ENCODE results near the gene UEVLD.
"Not testable (repeated sequence)": the region's sequence is repeated elsewhere in the genome, so short reads cannot be mapped to it uniquely, and the experiment has no call there.

The UEVLD gene

DNA sequence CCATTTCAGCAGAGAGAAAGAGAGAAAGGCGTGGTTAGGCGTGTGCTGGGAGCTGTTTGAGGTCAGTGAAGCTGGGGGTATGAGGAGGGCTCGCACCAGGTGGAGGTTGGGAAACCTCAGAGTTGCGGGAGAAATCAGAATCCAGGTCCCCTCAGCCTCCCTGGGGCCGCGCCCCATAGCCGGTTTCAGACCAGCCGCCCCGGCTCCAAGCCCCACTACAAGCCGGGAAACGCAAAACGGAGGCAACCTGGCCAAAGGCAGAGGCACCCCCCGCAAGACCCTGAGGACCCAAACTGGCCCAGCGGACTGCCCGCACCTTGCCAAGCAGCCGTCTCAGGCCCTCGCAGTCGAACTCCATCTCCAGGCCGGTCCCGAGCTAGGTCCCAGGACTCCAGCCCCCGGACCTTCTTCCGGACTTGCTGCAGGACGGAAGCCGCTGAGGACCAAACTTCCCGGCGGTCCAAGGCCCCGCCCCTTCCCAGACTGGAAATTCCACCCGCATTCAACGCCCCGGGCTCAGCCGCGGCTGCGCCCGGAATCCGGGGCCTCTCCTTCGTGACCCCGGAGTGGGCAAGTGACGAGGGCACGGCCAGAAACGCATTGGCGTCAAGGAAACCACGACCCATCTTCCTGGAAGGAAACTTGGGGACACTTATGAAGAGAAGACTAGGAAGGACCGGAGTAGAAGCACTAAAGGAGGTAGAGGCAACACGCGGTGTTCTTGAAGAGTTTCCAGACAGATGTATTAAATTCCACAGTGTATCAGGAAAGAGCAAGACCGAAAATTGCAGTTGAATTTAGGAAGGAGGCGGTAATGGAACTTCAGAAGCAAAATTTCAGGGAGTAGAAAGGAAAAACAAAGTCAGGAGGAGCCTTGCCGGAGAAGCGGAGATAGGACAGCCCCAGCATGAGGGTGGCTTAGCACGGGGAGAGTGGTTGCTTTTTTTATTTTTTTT, at the start of gene UEVLD:
Gene UEVLD (minus strand): TSS at position 438 of the 956 bp plus-strand sequence. CDS start 80 bp downstream, at position 358.
- peak; percentile 35 for DNase-seq

DNA sequence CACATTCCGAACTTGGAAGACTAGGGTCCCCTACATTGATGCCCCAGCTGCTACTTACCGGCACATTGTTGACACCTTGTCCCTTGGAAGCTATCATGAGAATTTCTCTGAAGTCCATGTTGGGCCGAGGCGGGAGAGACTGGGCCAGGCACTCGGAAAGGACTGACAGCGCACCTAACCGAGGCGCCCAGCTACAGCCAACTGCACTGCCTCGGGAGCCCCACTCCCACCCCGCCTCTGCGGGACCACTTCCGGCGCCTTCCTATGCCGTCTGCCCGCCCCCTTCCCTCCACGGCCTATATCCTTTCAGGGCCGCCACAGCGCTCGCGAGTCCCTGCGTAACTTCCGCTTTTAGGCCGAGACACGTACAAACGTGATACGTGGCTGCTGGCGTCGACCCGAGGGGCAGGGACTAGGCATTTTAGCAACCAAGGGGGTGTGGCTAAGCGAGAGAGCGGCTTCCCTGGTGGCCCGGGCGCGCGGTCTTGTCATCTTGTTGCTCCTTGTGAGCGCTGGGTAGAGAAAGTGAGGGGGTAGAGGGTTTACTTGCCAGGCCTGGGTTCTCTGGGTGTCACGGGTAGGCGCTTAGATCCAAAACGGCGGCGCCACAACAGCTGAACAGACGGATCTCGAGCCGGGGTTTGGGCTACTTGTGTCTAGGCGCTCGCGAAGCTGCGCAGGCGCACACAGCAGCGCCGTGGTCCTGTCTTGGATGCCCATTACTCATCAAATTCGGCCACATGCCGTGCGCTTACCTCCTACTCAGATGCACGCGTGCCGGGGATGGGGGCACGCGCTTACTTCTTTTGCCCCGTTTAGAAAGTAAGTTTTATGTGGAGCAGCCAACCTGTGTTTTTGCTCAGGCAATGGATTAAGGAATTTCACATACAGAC, 45.9 kb upstream of the UEVLD start, which contains the start of gene SPTY2D1:
Gene SPTY2D1 (minus strand): TSS at position 203 of the 893 bp plus-strand sequence. CDS start 85 bp downstream, at position 118.
- peak; percentile 92 for DNase-seq

DNA sequence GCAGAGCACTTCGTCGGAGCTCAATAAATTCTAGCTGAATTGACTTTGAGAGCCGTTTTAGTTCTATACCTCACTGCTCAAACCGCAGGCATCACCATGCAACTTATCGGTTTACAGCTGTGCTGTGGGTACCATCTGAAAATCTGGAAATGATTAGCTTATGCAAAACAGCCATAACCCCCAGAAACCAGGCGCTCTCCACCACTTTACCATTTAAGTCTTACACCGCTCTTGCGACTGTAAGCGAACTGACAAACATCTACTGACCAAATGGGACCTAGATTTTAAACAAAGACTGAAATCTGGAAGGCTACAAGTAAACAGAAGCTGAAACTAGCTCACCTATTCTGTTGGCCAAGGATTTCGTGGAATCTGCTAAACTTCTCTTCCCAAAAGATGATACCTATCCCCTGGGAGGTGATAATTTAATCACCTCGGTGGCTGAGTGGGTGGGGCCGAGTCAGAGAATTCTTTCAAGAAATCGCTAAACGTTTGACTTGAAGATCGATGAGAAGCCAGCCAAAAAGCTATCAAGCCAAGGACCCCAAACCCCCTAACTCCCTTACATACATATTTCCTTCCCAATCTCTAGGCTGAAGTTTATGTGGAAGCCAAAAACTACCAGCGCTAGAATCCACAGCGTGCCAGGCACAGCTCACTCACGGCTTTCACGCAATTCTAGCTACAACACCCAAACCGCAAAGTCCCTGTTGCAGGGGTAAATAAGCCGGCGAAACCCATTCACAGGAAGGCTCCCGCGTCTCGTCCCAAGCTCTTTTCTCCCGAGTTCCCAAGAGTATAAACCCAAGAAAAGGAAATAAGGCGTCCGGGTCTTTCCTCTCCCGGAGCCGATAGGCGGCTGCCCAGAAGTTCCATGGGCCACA, 45.0 kb upstream of the UEVLD start:
- no peak for DNase-seq

DNA sequence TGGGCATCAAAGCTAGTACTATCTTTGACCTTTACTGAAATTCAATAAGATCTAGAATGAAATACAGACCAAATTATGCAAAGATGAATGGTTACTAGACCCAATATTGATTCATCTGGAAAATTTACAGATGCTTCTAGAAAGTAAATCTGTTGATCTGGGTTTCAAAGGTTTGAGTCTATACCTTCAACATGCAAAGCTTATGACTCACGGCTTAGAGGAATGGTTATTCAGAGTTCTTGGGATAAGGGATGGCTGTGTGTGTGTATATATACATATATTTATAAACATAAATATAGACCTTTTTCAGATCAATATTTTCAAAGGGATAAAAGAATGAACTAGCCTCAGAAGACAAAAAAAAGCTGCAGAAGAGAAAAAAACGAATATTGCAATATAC, 44.3 kb upstream of the UEVLD start:
- DNase-seq: no peak

DNA sequence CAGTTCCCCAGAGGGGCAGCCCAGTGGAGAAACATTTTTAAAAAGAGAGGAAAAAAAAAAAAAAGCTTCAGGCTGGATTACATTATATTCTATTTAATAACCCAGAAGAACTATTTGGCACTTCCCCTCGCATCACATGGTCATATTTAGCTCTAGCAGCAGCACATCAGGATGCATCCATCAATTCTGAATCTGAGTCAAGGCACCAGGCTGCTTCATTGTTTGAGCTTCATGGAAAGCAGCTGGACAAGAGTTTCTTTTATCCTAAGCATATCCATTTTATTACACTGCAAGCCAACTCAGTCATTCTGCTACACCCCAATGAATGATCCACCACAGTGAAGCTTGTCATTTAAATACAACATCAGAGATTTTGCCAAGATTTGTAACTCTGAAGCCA, 35.6 kb upstream of the UEVLD start:
- no peak for DNase-seq

DNA sequence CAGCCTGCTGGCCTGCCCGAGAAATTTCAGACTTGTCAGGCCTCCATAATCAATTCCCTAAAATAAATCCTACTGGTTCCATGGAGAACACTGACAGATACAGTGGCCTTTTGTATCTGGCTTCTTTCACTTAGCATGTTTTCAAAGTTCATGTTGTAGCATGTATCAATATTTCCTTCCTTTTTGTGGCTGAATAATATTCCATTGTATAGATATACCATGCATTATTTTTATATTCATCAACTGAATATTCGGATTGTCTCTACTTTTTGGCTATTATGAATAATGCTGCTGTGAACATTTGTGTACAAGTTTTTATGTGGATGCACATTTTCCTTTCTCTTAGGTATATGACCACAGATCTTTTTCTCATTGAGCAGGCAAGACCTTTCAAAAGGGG, 35.2 kb upstream of the UEVLD start:
- DNase-seq: no peak

DNA sequence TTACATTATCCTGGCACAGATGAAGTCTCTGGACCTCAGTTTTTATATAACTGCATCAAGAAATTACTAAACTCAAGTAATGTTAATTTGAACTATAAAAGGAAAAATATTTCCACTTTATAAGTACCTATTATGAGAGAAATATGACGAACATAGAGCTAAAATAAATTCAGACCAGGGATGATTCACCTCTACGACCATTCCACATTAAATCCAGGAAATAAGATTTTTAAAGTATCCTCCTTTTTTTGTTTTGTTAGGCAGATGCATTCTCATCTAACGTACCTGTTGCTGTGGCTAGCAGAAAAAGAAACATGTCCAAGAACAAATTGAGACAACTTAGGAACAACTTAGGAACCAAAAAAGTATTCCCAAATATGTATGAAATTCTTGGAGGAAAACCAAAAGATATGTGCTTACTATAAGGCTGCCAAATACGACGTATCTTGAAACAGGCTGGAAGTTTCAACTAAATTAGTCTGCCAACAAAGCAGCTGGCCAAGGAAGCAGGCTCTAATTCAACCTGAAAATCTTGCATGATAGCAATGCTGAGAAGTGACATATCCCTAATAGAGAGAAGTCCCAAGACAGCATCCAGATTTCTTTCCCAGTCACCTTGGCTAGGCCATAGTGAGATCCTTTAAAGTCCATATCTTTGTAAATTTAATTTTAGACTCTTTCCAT, 29.9 kb upstream of the UEVLD start:
- no peak for DNase-seq

DNA sequence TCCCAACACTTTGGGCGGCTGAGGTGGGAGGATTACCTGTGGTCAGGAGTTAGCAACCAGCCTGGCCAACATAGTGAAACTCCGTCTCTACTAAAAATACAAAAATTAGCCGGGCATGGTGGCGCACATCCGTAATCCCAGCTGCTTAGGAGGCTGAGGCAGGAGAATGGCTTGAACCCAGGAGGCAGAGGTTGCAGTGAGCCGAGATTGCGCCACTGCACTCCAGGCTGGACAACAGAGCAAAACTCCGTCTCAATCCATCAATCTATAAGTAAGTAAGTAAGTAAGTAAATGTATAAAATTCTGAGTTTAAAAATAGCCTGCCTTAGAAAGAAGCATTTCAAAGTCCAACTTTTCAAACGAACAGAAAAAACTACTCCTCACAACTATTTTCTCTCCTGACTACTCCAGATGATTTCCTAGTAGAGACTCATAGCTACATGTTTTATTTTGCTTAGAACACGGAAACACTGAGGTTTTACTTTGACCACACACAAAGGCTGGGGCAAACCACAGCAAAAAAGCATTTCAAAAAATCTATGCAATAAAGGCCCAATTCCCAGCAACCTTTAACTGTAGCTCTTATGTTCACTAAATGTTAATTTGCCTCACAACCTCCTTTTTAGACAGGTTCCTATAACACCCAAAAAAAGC, 29.3 kb upstream of the UEVLD start:
- DNase-seq: no peak

DNA sequence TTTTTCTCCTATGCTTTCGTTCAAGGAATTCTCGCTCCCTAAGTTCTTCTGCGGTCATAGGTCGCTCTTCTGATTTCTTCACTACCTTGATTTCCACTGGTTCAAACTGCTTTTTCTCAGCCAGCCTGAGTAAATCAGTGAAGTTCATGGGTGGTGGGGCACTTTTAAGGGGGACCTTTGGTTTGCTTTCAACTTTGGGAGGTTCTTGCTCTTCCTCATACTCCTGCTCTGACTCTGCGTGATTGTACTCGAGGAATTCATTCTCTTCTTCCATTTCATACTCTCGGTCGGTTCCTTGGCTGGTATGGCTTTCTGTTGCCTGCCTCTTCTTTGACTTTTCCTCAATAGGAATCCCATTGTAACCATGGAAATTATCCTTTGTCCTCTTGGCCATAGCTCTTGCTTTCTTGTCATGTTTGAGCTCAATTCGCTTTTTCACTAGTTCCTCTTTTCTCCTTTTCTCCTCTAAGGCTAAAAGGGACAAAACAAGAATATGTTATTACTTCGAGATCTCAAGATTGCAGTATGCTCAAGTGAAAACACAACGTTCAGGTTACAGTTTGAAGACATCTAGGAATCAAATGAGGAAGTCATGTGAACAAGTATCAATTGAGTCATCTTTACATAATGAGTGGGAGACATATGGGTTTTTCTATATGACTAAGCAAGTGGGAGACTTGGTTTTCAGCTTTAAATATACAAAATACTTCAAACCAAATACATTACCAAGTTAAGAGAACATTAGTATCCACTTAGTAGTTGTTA, 27.3 kb upstream of the UEVLD start:
- no peak for DNase-seq

DNA sequence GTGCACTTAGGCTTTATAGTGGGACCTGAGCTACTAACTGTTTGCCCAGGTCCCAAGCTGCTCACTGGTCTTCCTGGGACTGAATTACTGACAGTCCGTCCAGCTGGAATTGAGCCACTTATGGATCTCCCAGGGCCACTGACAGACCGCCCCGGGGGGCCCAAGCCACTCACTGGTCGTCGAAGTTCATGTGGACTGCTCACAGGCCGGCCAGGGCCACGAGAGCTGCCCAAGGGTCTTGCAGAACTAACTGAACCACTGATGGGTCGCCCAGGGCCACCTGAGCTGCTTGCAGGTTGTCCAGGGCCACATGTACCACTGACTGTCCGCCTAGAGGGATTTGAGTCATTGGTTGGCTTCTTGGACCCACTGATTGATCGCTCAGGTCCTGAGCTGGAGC, 26.1 kb upstream of the UEVLD start:
- no peak for DNase-seq

DNA sequence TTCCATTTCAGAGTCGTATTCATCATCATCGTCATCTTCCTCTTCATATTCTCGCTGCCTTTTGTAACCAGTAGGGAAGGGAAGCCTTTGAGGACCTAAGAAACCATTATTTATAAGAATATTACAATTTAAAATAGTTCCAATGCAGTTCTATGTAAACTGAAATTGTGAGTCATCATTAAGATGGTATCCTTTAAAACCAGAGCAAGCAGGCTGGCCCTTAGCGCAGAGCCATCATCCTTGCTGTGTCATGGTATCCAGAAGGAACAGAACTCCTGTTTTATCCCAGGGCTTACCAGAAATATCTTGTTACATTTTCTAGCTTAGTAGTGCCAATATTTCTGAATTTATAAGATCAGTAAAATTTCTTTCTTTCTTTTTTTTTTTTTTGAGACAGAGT, 23.9 kb upstream of the UEVLD start:
- DNase-seq: no peak

DNA sequence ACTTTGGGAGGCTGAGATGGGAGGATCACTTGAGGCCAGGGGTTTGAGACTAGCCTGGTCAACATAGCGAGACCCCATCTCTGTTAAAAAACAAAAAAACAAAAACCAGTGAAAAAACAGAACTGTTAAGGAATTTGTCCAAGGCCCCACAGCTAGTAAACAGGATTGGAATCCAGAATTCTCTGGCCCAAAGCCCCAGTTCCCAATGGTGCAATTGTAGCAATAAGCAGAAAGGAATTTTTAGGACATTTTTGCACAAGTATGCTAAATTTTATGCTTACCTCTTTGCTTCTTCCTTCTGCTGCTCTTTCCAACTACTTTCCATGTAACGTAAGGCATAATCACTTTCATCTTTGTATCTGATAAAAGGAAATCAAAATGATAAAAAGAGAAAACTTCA, 22.7 kb upstream of the UEVLD start:
- no peak for DNase-seq

DNA sequence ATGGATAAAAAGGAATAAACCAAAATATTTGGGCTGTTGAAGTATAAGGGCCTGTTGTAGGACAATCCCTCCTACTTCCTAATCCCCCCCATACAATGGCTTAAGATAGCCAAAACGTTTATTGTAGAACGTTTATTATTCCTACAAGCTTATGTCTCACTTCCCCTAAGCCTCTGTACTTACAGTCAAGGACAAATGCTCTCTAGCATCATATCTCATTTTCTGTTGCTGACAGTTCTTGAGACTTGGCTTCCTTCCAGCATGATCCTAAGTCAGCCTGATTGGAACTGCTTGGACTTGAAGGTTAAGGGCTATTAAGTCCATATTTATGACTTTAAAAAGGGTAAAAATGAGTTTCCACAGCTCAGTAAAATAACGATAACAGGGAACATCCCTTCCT, 19.8 kb upstream of the UEVLD start:
- DNase-seq: no peak

DNA sequence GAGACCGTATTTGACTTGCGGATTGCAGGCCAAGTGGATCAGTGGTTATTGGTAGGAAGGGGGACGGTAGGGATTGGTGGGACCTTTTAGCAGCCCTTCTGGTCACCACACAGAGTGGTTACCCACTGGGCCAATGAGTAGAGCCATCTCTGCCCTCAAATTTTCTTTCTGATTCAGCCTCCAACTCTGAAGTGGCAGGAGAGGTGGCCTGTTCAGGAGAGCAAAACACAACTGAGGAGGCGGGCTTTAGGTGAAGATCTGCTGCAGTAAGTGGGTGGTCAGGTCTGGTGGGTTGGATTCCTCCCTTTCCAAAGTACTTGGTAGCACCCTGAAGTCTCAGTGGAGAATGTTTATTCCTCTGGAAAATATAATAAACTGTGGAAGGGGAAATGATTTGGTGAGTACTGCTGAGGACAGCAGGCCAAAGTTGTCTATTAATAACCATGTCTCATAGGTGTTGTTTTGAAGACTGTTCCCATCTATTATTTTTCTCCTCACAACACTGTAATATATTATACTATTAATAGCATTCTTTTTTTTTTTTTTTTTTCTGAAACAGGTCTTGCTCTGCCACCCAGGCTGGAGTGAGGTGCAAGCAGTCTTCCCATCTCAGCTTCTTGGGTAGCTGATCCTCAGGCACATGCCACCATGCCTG, 12.5 kb upstream of the UEVLD start:
- DNase-seq: no peak

DNA sequence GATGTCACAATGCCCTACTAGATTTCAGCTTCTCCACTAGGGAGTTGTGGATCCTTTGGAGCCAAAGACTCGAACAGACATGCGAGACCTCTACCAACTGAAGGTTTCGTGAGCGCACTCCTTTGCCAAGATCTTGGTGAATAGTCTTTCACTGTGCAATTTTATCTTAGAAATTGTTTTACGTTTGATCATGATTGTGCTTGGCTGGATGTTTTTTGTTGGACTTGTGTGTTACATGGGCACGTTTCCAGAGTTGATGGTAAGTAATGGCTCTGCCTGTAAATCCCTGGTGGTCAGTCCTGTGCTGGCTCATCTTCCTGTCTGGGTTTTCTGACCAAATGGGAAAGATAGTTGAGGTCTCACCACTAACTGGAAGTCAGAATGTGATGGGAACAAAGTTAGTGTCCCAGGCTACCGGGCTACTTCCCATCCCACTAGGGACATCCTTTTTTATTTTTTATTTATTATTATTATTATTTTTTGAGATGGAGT, 11.3 kb upstream of the UEVLD start, which contains the start of gene MISFA:
Gene MISFA (plus strand): TSS at position 51 of the 492 bp plus-strand sequence. CDS start 140 bp downstream, at position 191.
- DNase-seq: no peak

DNA sequence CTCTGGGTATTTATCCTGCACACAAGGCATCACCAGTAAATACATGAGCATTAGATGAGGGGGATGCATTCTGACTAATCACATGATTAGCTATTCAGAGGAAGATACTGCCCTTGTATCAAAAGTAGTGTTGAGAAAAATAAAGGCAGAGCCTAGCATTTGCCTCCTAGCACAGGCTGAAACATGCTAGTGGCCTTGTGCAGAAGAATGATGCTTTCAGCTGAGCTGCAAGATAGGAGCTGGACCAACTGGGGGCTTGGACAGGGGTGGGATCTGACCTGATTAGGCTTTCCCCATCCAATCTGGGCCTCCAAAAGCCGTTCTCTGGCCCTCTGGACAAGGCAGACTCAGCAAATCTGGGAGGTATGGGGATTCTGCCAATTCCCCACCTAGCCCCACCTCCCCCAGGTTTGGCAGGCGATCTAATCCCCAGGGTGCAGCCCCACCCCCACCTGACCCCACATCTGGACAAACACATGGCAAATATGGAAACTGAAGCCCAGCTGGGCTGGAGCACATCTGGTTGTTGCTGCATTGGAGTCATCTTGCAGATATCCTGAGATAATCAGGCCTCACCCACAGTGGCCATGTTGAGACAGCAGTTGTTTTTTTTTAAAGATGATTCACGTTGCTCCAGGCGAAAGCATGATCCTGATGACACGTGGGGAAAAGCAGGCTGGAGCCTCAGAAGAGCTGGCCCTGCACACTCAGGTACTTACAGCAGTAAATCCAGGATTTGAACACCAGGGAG, 6.6 kb upstream of the UEVLD start:
- DNase-seq: no peak

DNA sequence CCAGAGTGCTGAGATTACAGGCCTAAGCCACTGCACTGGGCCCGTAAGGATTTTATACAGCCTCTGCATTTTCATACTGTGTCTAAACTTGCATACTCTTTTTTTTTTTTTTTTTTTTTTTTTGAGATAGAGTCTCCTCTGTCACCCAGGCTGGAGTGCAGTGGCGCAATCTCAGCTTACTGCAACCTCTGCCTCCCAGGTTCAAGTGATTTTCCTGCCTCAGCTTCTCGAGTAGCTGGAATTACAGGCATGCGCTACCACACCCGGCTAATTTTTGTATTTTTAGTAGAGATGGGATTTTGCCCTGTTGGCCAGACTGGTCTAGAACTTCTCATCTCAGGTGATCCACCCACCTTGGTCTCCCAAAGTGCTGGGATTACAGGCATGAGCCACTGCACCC, 5.6 kb upstream of the UEVLD start:
- DNase-seq: not testable (repeated sequence)

DNA sequence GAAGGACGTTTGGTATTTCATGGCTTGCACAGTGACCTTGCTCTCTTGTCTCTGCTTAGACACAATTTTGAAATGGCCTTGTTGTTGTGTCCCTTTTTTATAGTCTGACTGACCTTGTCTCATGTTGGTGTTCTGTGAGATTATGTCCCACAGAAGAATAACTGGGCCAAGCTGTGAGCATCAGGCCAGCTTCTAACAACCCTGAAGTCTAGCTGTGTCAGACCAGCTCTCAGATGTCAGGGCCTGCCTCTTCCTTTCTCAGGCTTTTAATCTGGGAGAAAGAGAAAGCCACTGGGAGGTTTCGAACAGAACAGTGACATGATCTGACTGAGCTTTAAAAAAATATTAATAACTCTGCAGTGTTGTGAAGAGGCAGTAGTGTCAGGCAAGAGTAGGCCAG, 2.0 kb upstream of the UEVLD start:
- no peak for DNase-seq

DNA sequence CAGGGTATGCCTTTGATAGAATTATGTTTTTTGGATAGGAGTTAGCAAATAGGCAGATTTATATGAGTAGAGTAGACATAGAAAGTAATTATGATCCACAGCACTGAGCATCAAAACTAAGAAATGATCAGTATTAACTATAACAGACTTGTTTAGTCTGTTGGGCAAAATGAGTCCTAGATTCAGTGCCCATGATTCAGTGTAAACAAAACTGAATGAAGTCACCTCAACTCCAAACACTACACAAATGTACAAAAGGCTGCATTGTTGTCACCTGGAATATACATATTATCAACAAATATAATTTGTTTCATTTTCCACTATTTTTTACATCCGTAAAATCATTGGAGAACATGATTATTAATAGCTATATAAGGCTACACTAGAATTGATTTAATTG, 6.7 kb downstream of the UEVLD start:
- DNase-seq: no peak
